ENCODE measurements around the gene PRAC1. TPM values are rescaled to one million over a fixed set of nuclear protein-coding genes. Genes with fewer than 3 reads are reported as not detected.
"Not testable (repeated sequence)": the region's sequence is repeated elsewhere in the genome, so short reads cannot be mapped to it uniquely, and the experiment has no call there.

Gene PRAC1
- total and polyA plus RNA-seq, 10 donors = not detected

DNA sequence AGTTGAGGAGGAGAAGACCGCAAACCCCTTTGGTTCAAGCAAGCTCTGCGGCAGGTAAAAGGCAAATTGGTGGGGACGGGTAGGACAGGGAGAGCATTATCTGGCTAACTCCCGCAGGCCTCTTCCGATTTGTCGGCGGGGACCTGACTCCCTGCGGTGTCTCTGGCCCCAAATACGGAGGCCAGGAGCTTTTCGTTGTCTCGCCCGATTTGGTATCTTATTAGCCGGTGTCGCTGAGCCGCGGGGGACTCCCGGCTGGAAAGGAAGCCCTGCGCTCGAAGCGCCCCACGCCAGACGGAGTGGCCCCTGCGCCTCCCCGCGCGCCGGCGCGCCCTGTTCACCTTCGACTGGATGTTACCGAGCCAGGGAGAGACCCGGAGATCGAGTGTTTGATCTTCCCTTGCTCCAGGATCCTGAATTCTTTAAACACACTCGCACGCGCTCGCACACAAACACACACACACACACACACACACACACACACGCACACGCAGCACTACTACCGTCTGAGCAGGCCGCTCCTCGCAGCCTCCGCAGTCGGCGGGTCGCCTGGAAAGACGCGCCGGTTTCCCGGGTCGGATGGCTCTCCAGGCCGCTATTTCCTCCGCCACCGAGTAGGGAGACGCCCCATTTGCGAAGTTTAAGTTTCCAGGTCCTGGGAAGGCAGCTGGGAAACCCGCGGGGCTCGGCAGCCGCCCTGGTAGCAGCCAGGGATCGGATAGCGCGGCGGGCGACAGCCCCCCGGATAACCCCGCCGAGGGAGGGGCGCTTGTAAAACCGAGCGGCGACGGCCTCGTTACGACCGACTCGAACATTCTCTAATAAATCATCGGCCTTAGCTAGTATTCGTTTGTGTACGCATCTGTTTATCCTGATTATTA, 3.3 kb downstream of the PRAC1 start:
- intact Hi-C loops (cut with DNase I; ENCODE audit: low total_unique reads) = no loop called here
- peaks cover 20 to 100% (median 99%) of the 10 kb centered on the region in 7 donors for H3K27me3 ChIP-seq (replicated peaks in 1 of 7)
- H3K4me3 ChIP-seq = peak overlapping the region in 1 of 8 donors; percentile 39
- H3K27ac ChIP-seq = no peak overlapping the region
- H3K36me3 ChIP-seq = no peaks in the 10 kb centered on the region
- WGBS, 5 donors = 3 to 9% (median 6%) methylated on average over 17 to 80 of the region's 80 CpGs
- peaks cover 12 to 39% (median 35%) of the 10 kb centered on the region in 6 donors for H3K4me1 ChIP-seq
- no peaks in the 10 kb centered on the region for H3K9me3 ChIP-seq
- no peak for DNase-seq
- TF ChIP-seq POLR2A (IDR thresholded peaks at IDR 0.05) = no peak
- peak in 1 of 3 donors; percentile 9 for TF ChIP-seq POLR2AphosphoS5 (IDR thresholded peaks at IDR 0.05)

DNA sequence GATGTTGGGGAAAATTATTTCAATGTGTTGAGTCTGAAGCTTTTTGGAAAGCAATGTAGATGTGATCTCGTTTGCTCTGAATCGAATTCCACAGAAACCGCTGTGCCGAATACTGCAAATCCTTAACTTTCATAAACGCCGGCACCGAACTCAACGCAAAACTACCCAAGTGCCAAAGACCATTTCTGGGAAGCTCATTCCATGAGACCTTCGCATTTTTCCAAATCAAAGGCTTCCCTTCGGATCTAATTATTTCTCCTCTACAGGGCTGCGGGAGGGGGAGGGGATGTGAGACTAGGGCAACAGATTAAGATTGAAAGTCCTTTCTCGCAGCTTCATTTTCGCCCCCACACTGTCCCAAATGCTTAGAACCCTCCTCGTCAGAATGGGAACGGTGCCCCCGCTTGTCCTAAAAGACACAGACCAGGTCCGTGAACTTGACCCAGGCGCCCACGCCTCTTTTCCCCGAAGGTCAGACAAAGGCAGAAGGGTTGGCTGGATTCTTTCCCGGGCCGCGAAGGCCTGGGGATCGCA, 4.0 kb downstream of the PRAC1 start:
- Histone ChIP-seq H3K9me3 (no peaks in the 10 kb centered on the region), H3K36me3 (no peaks in the 10 kb centered on the region), H3K27me3 (replicated peaks in 1 of 7) (peaks cover 20 to 100% (median 94%) of the 10 kb centered on the region in 7 donors), H3K4me1 (peaks cover 5 to 31% (median 28%) of the 10 kb centered on the region in 6 donors), H3K4me3 (peak overlapping the region in 1 of 8 donors; percentile 39), H3K27ac (no peak overlapping the region)
- no peak for DNase-seq
- intact Hi-C loops (cut with DNase I; ENCODE audit: low total_unique reads) = no loop called here
- WGBS, 5 donors = 11 to 13% (median 12%) methylated on average over 24 of the region's 24 CpGs
- TF ChIP-seq POLR2AphosphoS5 (IDR thresholded peaks at IDR 0.05) (no peak), CTCF (IDR thresholded peaks at IDR 0.05 in 8 of 11, conservative IDR thresholded peaks at IDR 0.05 in 3 of 11) (no peak), POLR2A (IDR thresholded peaks at IDR 0.05) (no peak)

- no peak overlapping the region for H3K27ac ChIP-seq
- intact Hi-C loops (cut with DNase I; ENCODE audit: low total_unique reads) = no loop called here
- H3K9me3 ChIP-seq = no peaks in the 10 kb centered on the region
- peaks cover 20 to 100% (median 94%) of the 10 kb centered on the region in 7 donors for H3K27me3 ChIP-seq (replicated peaks in 1 of 7)
- no peak for DNase-seq
- H3K4me3 ChIP-seq = no peak overlapping the region
- WGBS, 5 donors = 13 to 20% (median 14%) methylated on average over 10 of the region's 10 CpGs
- TF ChIP-seq POLR2AphosphoS5 (IDR thresholded peaks at IDR 0.05) = no peak
- no peak for TF ChIP-seq POLR2A (IDR thresholded peaks at IDR 0.05)
- no peak for TF ChIP-seq CTCF (IDR thresholded peaks at IDR 0.05 in 8 of 11, conservative IDR thresholded peaks at IDR 0.05 in 3 of 11)
- H3K4me1 ChIP-seq = peaks cover 4 to 24% (median 21%) of the 10 kb centered on the region in 6 donors
- no peaks in the 10 kb centered on the region for H3K36me3 ChIP-seq
Observed at GRCh38 chr17:48717367-48718226, 4.7 kb downstream of the PRAC1 start.

DNA sequence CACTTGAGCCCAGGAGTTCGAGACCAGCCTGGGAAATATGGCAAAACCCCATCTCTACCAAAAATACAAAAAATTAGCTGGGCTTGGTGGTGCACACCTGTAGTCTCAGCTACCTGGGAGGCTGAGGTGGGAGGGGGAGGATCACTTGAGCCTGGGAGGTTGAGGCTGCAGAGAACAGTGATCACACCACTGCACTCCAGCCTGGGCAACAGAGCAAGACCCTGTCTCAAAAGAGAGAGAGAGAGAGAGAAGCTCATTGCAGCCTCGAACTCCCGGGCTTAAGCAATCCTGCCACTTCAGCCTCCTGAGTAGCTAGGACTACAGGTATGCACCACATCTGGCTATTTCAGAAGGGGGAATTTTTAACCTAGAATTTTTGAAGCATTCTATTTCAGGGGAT, 5.8 kb downstream of the PRAC1 start:
- DNase-seq; H3K4me3 ChIP-seq; H3K36me3 ChIP-seq; H3K9me3 ChIP-seq; intact Hi-C loops (cut with DNase I; ENCODE audit: low total_unique reads); H3K27ac ChIP-seq: not testable (repeated sequence)
- Histone ChIP-seq H3K4me1 (peaks cover 4 to 21% (median 18%) of the 10 kb centered on the region in 6 donors), H3K27me3 (replicated peaks in 1 of 7) (peaks cover 19 to 100% (median 89%) of the 10 kb centered on the region in 7 donors)
- 73 to 81% (median 76%) methylated on average over 3 of the region's 3 CpGs for WGBS, 5 donors

All from spleen (tissue), 11 donors.